ENCODE measurements around the gene DTNB. TPM values are rescaled to one million over a fixed set of nuclear protein-coding genes. Genes with fewer than 3 reads are reported as not detected.

The DTNB gene
- total and polyA plus RNA-seq, 10 of the 15 experiments (the other 5 are each of a cell fraction or from before 2014, with no cell fraction given), result 4.5 to 30.6 (median 11.9) TPM

GRCh38 chr2:25619185-25619584 is 54.2 kb downstream of the DTNB start:
- ATAC-seq (no peak), DNase-seq (ENCODE audit: low read depth, low spot score) (no peak), FAIRE-seq (no peak)
- intact Hi-C loops (cut with micrococcal nuclease; ENCODE audit: unreplicated experiment), result no loop called here
- Histone ChIP-seq H3K27me3 (replicated peaks in 1 of 2; ENCODE audit: control insufficient read depth in 2 of 2, insufficient read depth in 2 of 2, low read length in 1 of 2) (no peaks in the 10 kb centered on the region), H3K36me3 (ENCODE audit: control insufficient read depth in 2 of 2, insufficient read depth in 2 of 2, low read length in 1 of 2) (no peaks in the 10 kb centered on the region), H3K4me2 (ENCODE audit: control insufficient read depth, insufficient read depth) (no peak overlapping the region), H3K9ac (ENCODE audit: control insufficient read depth, insufficient read depth, low read length) (no peak overlapping the region), H3K9me3 (replicated peaks; ENCODE audit: control insufficient read depth, insufficient read depth, low read length) (no peaks in the 10 kb centered on the region), H3K4me1 (ENCODE audit: control insufficient read depth, insufficient read depth, low read length) (no peaks in the 10 kb centered on the region), H2AFZ (ENCODE audit: control insufficient read depth, low read depth, low read length) (no peak overlapping the region), H3K27ac (ENCODE audit: control insufficient read depth, insufficient read depth) (no peak overlapping the region), H3K79me2 (ENCODE audit: control insufficient read depth, insufficient read depth, low read length) (no peaks in the 10 kb centered on the region), H4K20me1 (ENCODE audit: control insufficient read depth, insufficient read depth) (no peaks in the 10 kb centered on the region), H3K4me3 (no peak overlapping the region)
- 99% methylated on average over 4 of the region's 4 CpGs for WGBS (ENCODE audit: insufficient coverage, insufficient replicate concordance, low lambda C conversion rate, missing lambda C conversion rate)
- ChIA-PET SMC1A (ENCODE audit: uncharacterized antibody, unreplicated experiment) (interaction anchor here (1.0 to 3.9 kb wide), 3 partner anchors 9 to 81 kb away, joined by 3 to 28 read pairs (median 4); no protein-coding TSS in a partner anchor), RAD21 (ENCODE audit: unreplicated experiment) (interaction anchor here (2.0 kb wide), 1 partner anchor 11 kb away, joined by 10 read pairs; no protein-coding TSS in a partner anchor), CTCF (interaction anchor here (0.6 to 1.7 kb wide), 6 partner anchors 8 to 366 kb away, joined by 3 to 19 read pairs (median 3); partner anchors contain the start of gene ASXL2), POLR2A (no interaction called here)
- no peak for TF ChIP-seq TAF1 (IDR thresholded peaks at IDR 0.05; ENCODE audit: borderline replicate concordance, low read depth, low read length)
- no peak for TF ChIP-seq NRF1 (conservative IDR thresholded peaks at IDR 0.05; ENCODE audit: low read depth, low read length)
- TF ChIP-seq SUZ12 (IDR thresholded peaks at IDR 0.05; ENCODE audit: unreplicated experiment), result no peak
- in situ Hi-C loops (cut with MboI), result no loop called here
- no TSS peak for BruUV-seq (replicated peaks)

GRCh38 chr2:25618676-25619075 is 54.7 kb downstream of the DTNB start:
- no peaks in the 10 kb centered on the region for H3K27me3 ChIP-seq (replicated peaks in 1 of 2; ENCODE audit: control insufficient read depth in 2 of 2, insufficient read depth in 2 of 2, low read length in 1 of 2)
- in situ Hi-C loops (cut with MboI) (no loop called here), intact Hi-C loops (cut with micrococcal nuclease; ENCODE audit: unreplicated experiment) (no loop called here)
- BruUV-seq (replicated peaks), result no TSS peak
- no peak for FAIRE-seq
- ATAC-seq, result no peak
- H3K4me3 ChIP-seq, result no peak overlapping the region
- no peaks in the 10 kb centered on the region for H3K9me3 ChIP-seq (replicated peaks; ENCODE audit: control insufficient read depth, insufficient read depth, low read length)
- no peak overlapping the region for H2AFZ ChIP-seq (ENCODE audit: control insufficient read depth, low read depth, low read length)
- ChIA-PET RAD21 (ENCODE audit: unreplicated experiment) (interaction anchor here (2.0 kb wide), 1 partner anchor 11 kb away, joined by 10 read pairs; no protein-coding TSS in a partner anchor), SMC1A (ENCODE audit: uncharacterized antibody, unreplicated experiment) (interaction anchor here (1.3 to 3.9 kb wide), 2 partner anchors 9 to 12 kb away, joined by 4 to 28 read pairs; no protein-coding TSS in a partner anchor), POLR2A (interaction anchor here (0.5 kb wide), 1 partner anchor 304 kb away, joined by 4 read pairs; no protein-coding TSS in a partner anchor), CTCF (interaction anchor here (0.6 to 1.7 kb wide), 8 partner anchors 9 to 367 kb away, joined by 3 to 19 read pairs (median 3); partner anchors contain the start of gene ASXL2)
- WGBS (ENCODE audit: insufficient coverage, insufficient replicate concordance, low lambda C conversion rate, missing lambda C conversion rate), result 31% methylated on average over 2 of the region's 2 CpGs
- H3K4me2 ChIP-seq (ENCODE audit: control insufficient read depth, insufficient read depth), result no peak overlapping the region
- no peaks in the 10 kb centered on the region for H4K20me1 ChIP-seq (ENCODE audit: control insufficient read depth, insufficient read depth)
- no peak overlapping the region for H3K27ac ChIP-seq (ENCODE audit: control insufficient read depth, insufficient read depth)
- no peaks in the 10 kb centered on the region for H3K4me1 ChIP-seq (ENCODE audit: control insufficient read depth, insufficient read depth, low read length)
- no peaks in the 10 kb centered on the region for H3K36me3 ChIP-seq (ENCODE audit: control insufficient read depth in 2 of 2, insufficient read depth in 2 of 2, low read length in 1 of 2)
- DNase-seq (ENCODE audit: low read depth, low spot score), result no peak
- H3K79me2 ChIP-seq (ENCODE audit: control insufficient read depth, insufficient read depth, low read length), result no peaks in the 10 kb centered on the region
- H3K9ac ChIP-seq (ENCODE audit: control insufficient read depth, insufficient read depth, low read length), result no peak overlapping the region
- TF ChIP-seq, protein P1, sequence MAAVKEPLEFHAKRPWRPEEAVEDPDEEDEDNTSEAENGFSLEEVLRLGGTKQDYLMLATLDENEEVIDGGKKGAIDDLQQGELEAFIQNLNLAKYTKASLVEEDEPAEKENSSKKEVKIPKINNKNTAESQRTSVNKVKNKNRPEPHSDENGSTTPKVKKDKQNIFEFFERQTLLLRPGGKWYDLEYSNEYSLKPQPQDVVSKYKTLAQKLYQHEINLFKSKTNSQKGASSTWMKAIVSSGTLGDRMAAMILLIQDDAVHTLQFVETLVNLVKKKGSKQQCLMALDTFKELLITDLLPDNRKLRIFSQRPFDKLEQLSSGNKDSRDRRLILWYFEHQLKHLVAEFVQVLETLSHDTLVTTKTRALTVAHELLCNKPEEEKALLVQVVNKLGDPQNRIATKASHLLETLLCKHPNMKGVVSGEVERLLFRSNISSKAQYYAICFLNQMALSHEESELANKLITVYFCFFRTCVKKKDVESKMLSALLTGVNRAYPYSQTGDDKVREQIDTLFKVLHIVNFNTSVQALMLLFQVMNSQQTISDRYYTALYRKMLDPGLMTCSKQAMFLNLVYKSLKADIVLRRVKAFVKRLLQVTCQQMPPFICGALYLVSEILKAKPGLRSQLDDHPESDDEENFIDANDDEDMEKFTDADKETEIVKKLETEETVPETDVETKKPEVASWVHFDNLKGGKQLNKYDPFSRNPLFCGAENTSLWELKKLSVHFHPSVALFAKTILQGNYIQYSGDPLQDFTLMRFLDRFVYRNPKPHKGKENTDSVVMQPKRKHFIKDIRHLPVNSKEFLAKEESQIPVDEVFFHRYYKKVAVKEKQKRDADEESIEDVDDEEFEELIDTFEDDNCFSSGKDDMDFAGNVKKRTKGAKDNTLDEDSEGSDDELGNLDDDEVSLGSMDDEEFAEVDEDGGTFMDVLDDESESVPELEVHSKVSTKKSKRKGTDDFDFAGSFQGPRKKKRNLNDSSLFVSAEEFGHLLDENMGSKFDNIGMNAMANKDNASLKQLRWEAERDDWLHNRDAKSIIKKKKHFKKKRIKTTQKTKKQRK (IDR thresholded peaks at IDR 0.05; ENCODE audit: low read depth, low read length), result no peak
- TF ChIP-seq HDAC6 (IDR thresholded peaks at IDR 0.05; ENCODE audit: unreplicated experiment) (no peak), E4F1 (IDR thresholded peaks at IDR 0.05; ENCODE audit: borderline replicate concordance, partially characterized antibody) (no peak), MTA3 (IDR thresholded peaks at IDR 0.05; ENCODE audit: borderline replicate concordance, low read length) (no peak), KDM1A (IDR thresholded peaks at IDR 0.05; ENCODE audit: borderline replicate concordance) (no peak), NR2C1 (IDR thresholded peaks at IDR 0.05) (no peak), ASH2L (IDR thresholded peaks at IDR 0.05; ENCODE audit: borderline replicate concordance, low read depth) (no peak), ETV6 (conservative IDR thresholded peaks at IDR 0.05 in 1 of 2, IDR thresholded peaks at IDR 0.05 in 1 of 2; ENCODE audit: borderline replicate concordance in 1 of 2, low read depth in 1 of 2) (no peak)

Data from GM12878 (cell line).